Gastrocnemius medialis (tissue), 4 donors: ENCODE data around the gene THBS3. TPM values are rescaled to one million over a fixed set of nuclear protein-coding genes. Genes with fewer than 3 reads are reported as not detected.

Experiments used
- ATAC-seq, 2 donors: fragments of 150-250 bp; one replicate each; pipeline ENCODE4 v1.9.1; 2016
- DNase-seq, 2 donors: peaks; one replicate each; pipeline ENCODE4 v3.0.0-alpha.2; 2019
- H3K27ac ChIP-seq, 4 donors: fragments of 200-600 bp; sonication (generic); 1 replicate in 1 of 4; 2 replicates in 3 of 4; pipeline ENCODE4 v1.5.1; 2016 to 2018; ENCODE audit warnings: mild to moderate bottlenecking in 2 of 4, moderate library complexity in 1 of 4
- H3K27me3 ChIP-seq, 3 donors: fragments of 200-600 bp; sonication (generic) in 2 of 3; 1 replicate in 1 of 3; 2 replicates in 2 of 3; pipeline versions ENCODE4 v1.5.1 to v1.6.0; 2016 to 2019; ENCODE audit warnings: mild to moderate bottlenecking in 1 of 3, moderate library complexity in 1 of 3
- H3K36me3 ChIP-seq, 2 donors: fragments of 200-600 bp; sonication (generic) in 1 of 2; one replicate each; pipeline ENCODE4 v1.5.1; 2017 to 2018
- H3K4me1 ChIP-seq, 2 donors: fragments of 200-600 bp; sonication (generic) in 1 of 2; one replicate each; pipeline ENCODE4 v1.5.1; 2016 to 2017; ENCODE audit warnings: mild to moderate bottlenecking in 2 of 2
- H3K4me3 ChIP-seq, 4 donors: fragments of 200-600 bp; sonication (generic) in 3 of 4; 1 replicate in 1 of 4; 2 replicates in 3 of 4; pipeline ENCODE4 v1.5.1; 2016 to 2019; ENCODE audit warnings: mild to moderate bottlenecking in 2 of 4
- H3K9me3 ChIP-seq, 3 donors: fragments of 200-600 bp; sonication (generic) in 2 of 3; 1 replicate in 1 of 3; 2 replicates in 2 of 3; pipeline ENCODE4 v1.5.1; 2016 to 2019
- POLR2A ChIP-seq, 2 donors: fragments of 450-650 bp; IDR thresholded peaks; one replicate each; pipeline ENCODE4 v1.6.1; 2017; ENCODE audit warnings: antibody characterized with exemption in 2 of 2, mild to moderate bottlenecking in 2 of 2, moderate library complexity in 2 of 2
- in situ Hi-C, 4 donors: fragments of 200-750 bp; cut with MboI; loops; one replicate each; pipeline versions ENCODE4 v1.15.0 to v1.8.0; 2017; ENCODE audit warnings: low sequenced_read_pairs in 4 of 4
- intact Hi-C: fragments of 100-400 bp; cut with DNase I; formaldehyde crosslinking; loops from one replicate; pipeline ENCODE4 v1.15.1; 2023; ENCODE audit warnings: low total_unique reads
- total RNA-seq, 4 donors: library from RNA; depleted of rRNA; stranded (reverse); fragments of >200 nt; gene quantifications; one replicate each; pipeline versions ENCODE4 v1.1.0 to v1.2.3, GENCODE V29; 2016
- TF ChIP-seq, protein P1 (sequence below), 5 experiments: fragments of 450-650 bp in 3 of 5; fragments of 200-600 bp in 2 of 5; sonication (generic) in 2 of 5; IDR thresholded peaks in 4 of 5; conservative IDR thresholded peaks in 1 of 5; 1 replicate in 4 of 5; 2 replicates in 1 of 5; pipeline ENCODE4 v1.5.1; 2016 to 2019; ENCODE audit warnings: antibody characterized with exemption in 5 of 5, mild to moderate bottlenecking in 3 of 5, moderate library complexity in 3 of 5

THBS3 gene
- total RNA-seq, 4 donors from 2014 or later = 1.5 to 4.6 (median 3.3) TPM

DNA sequence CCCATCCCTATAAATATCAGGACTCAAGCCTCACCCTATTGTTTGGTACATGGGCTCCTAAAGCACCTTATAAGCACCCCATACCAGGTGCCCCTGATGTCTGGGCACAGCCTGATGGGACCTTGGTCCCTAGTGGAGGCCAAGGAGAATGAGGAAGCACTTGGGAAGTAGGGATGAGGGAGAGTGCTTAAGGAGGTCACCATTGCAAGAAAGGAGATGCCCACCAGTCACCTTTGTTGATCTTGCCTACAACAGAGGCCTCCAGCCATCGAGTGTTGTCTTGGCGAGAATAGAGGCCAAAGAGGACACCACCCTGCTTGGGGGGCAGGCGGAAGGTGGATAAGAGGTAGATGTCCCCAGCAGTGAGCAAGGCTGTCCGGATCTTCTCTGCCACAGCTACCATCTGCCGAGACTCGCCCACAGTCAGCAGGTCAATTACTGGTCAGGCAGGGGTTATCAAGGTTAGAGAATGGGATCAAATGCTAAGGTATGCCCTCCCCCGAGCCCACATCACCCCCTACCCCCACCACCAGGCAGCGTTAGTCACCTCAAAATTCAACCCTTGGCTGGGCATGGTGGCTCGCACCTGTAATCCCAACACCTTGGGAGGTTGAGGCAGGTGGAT is 1.6 kb downstream of the THBS3 start:
- intact Hi-C loops = loop anchor here (5.0 kb wide), 2 partner anchors 36 to 101 kb away; partner anchors contain the start of gene FDPS
- no peak overlapping the region for H3K4me3 ChIP-seq
- no peaks in the 10 kb centered on the region for H3K9me3 ChIP-seq
- ATAC-seq = no peak
- no peaks in the 10 kb centered on the region for H3K36me3 ChIP-seq
- H3K27me3 ChIP-seq = no peaks in the 10 kb centered on the region
- H3K4me1 ChIP-seq = peaks cover 16 to 28% of the 10 kb centered on the region in 2 donors
- TF ChIP-seq, protein P1, sequence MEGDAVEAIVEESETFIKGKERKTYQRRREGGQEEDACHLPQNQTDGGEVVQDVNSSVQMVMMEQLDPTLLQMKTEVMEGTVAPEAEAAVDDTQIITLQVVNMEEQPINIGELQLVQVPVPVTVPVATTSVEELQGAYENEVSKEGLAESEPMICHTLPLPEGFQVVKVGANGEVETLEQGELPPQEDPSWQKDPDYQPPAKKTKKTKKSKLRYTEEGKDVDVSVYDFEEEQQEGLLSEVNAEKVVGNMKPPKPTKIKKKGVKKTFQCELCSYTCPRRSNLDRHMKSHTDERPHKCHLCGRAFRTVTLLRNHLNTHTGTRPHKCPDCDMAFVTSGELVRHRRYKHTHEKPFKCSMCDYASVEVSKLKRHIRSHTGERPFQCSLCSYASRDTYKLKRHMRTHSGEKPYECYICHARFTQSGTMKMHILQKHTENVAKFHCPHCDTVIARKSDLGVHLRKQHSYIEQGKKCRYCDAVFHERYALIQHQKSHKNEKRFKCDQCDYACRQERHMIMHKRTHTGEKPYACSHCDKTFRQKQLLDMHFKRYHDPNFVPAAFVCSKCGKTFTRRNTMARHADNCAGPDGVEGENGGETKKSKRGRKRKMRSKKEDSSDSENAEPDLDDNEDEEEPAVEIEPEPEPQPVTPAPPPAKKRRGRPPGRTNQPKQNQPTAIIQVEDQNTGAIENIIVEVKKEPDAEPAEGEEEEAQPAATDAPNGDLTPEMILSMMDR (IDR thresholded peaks at IDR 0.05 in 4 of 5, conservative IDR thresholded peaks at IDR 0.05 in 1 of 5) = no peak
- no peak for TF ChIP-seq POLR2A (IDR thresholded peaks at IDR 0.05)
- in situ Hi-C loops = no loop called here
- no peak overlapping the region for H3K27ac ChIP-seq
- DNase-seq = no peak

DNA sequence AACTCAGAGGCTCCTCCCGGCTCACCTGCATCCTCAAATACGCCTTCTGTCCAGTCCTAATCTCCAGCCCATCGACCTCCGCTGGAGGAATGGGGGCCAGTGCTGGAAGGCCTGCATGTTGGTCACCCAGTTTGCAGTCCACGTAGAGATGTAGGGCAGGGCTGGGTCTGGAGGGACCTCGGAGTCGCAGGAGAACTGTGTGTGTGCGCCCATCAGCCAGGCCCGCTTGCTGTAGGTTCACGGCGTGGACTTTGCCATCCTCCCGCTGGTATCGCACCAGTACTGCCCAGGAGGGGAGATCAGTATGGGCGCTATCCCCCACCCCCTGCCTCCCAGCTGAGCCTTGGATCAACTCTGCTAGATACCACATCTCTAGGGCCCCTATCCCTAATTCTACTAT is 2.7 kb downstream of the THBS3 start:
- ATAC-seq (no peak), DNase-seq (no peak)
- in situ Hi-C loops = no loop called here

DNA sequence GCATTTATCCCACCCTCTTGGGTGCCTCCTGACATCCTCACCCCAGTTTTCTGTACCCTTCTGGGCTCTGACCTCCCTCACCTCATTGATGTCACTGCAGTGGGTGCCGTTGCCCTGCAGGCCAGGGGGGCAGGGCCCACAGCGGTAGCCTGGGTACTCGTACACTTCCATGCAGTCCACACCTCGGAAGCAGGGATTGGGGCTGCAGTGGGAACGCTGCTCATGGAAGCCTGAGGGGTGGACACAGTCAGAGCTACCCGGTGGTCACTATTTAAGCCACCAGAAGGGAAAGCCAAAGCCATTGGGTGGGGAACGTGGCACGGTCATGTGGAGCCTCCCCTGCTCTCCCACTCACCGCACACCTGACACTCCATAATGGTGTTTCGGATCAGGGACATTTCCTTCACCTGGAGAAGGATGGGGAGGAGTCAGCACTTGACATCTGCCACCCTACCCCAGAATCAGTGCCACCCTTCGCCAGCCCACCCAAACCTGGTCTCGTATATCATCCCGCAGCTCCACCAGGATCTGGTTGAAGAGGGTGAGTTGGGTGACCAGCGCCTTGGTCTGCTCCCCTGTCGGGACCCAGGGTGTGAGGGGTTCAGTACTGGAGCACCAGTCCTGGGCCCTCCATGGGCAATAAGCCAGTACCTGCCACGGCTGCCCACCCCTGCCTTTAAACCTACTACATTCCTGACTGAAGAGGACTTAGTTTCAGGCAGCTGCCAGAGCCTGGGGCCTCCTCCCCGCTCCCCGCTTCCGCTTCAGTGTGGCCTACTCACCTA is 4.8 kb downstream of the THBS3 start:
- in situ Hi-C loops (no loop called here), intact Hi-C loops (no loop called here)
- TF ChIP-seq POLR2A (IDR thresholded peaks at IDR 0.05) = no peak
- H3K27ac ChIP-seq = no peak overlapping the region
- H3K4me3 ChIP-seq = no peak overlapping the region
- no peaks in the 10 kb centered on the region for H3K27me3 ChIP-seq
- no peaks in the 10 kb centered on the region for H3K9me3 ChIP-seq
- H3K4me1 ChIP-seq = peaks cover 5 to 14% of the 10 kb centered on the region in 2 donors
- no peak for ATAC-seq
- H3K36me3 ChIP-seq = no peaks in the 10 kb centered on the region
- no peak for DNase-seq

More for the DNA sequence above, 2.7 kb downstream of the THBS3 start:
- Histone ChIP-seq H3K4me3 (no peak overlapping the region), H3K9me3 (no peaks in the 10 kb centered on the region), H3K36me3 (no peaks in the 10 kb centered on the region), H3K27ac (no peak overlapping the region), H3K27me3 (no peaks in the 10 kb centered on the region), H3K4me1 (peaks cover 16 to 26% of the 10 kb centered on the region in 2 donors)
- intact Hi-C loops = loop anchor here (5.0 kb wide), 2 partner anchors 37 to 102 kb away; partner anchors contain the start of gene FDPS
- TF ChIP-seq, protein P1 (IDR thresholded peaks at IDR 0.05 in 4 of 5, conservative IDR thresholded peaks at IDR 0.05 in 1 of 5) = no peak
- TF ChIP-seq POLR2A (IDR thresholded peaks at IDR 0.05) = no peak

DNA sequence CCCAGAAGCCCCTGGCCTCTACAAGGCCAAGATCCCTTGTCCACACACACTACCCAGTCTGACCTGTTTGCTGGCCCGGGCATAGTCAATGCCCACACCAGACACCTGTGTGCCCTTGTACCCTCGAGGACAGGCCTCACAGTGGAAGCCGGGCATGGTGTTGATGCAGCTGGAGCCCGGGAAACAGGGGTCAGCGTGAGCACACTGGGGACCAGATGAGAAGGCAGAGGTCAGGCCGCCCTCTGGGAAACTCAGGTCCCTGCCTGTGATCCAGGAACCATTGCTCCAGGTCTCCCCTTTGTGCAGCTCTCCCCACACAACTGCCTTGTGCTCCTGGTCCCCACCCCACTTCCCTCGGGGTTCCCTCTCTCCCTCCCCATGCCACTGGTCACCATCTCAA is 5.5 kb downstream of the THBS3 start:
- Histone ChIP-seq H3K4me1 (peaks cover 3 to 6% of the 10 kb centered on the region in 2 donors), H3K4me3 (no peak overlapping the region), H3K27ac (no peak overlapping the region), H3K9me3 (no peaks in the 10 kb centered on the region), H3K36me3 (no peaks in the 10 kb centered on the region), H3K27me3 (no peaks in the 10 kb centered on the region)
- TF ChIP-seq POLR2A (IDR thresholded peaks at IDR 0.05) = no peak
- TF ChIP-seq, protein P1 (IDR thresholded peaks at IDR 0.05 in 4 of 5, conservative IDR thresholded peaks at IDR 0.05 in 1 of 5) = no peak
- in situ Hi-C loops = no loop called here
- DNase-seq (no peak), ATAC-seq (no peak)
- intact Hi-C loops = no loop called here

DNA sequence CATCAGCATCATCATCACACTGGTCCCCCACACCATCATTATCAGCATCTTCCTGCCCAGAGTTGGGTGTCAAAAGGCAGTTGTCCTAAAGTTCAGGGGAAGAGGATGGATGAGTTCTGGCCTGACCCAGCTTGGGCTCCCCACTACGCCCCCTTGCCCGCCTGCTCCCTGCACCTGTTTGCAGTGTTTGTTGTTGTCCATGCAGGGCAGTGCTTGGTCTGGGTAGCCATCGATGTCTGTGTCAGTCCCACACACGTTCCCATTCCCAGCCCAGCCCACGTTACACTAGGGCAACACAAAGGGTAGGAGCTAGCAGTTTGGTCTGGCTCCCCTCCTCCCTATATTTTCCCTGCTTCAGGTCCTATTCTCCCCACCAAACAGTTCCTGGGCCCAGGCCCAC is 6.8 kb downstream of the THBS3 start:
- TF ChIP-seq, protein P1 (IDR thresholded peaks at IDR 0.05 in 4 of 5, conservative IDR thresholded peaks at IDR 0.05 in 1 of 5) = no peak
- Histone ChIP-seq H3K9me3 (no peaks in the 10 kb centered on the region), H3K27me3 (no peaks in the 10 kb centered on the region), H3K36me3 (no peaks in the 10 kb centered on the region), H3K4me3 (no peak overlapping the region), H3K27ac (no peak overlapping the region), H3K4me1 (peaks cover under 1 to 10% of the 10 kb centered on the region in 2 donors)
- no peak for ATAC-seq
- intact Hi-C loops = no loop called here
- DNase-seq = no peak
- in situ Hi-C loops = no loop called here
